G401 (cell line): ENCODE measurements around the gene TMTC4. TPM values are rescaled to one million over a fixed set of nuclear protein-coding genes. Genes with fewer than 3 reads are reported as not detected.
"Not testable (repeated sequence)": the region's sequence is repeated elsewhere in the genome, so short reads cannot be mapped to it uniquely, and the experiment has no call there.

Experiments
- DNase-seq: peaks from one replicate; pipeline ENCODE4 v3.0.0-alpha.2; 2015; ENCODE audit warnings: low spot score
- in situ Hi-C: cut with HindIII; loops from 2 replicates; pipeline ENCODE4 v1.10.0; 2016; ENCODE audit warnings: low sequenced_read_pairs, mixed read lengths
- total RNA-seq: library from RNA; depleted of rRNA; stranded (reverse); fragments of >200 nt; shearing (Covaris generic); gene quantifications from 2 replicates; pipeline ENCODE4 v1.2.3, GENCODE V29; 2014

Gene TMTC4
- total RNA-seq, 1 experiment from 2014 or later, result 49.1 TPM

DNA sequence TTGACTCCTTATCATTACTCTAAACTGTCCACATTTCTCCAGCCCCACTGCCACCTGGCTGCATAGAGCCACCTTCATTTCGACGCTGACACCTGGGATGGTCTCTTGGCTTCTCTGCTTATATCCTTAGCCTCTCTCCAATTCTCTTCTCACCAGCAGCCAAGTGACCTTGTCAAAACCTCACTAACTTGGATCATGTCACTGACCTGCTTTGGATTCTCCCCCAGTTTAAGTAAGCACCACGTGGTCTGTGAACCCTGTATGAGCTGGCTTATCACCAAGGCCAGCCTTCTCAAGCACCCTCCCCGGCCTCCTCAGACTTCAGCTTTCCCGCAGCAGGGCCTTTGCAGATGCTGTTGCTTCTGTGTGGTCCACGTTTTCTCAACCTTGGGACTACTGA, 73.7 kb downstream of the TMTC4 start:
- in situ Hi-C loops, result no loop called here
- no peak for DNase-seq

GRCh38 chr13:100600461-100600860, 74.1 kb downstream of the TMTC4 start:
- DNase-seq, result no peak

GRCh38 chr13:100597253-100597652, 77.3 kb downstream of the TMTC4 start:
- DNase-seq, result peak; percentile 56
- in situ Hi-C loops, result no loop called here

More at GRCh38 chr13:100600461-100600860, 74.1 kb downstream of the TMTC4 start:
- in situ Hi-C loops, result no loop called here

GRCh38 chr13:100596516-100596915, 78.1 kb downstream of the TMTC4 start:
- DNase-seq, result no peak
- in situ Hi-C loops, result no loop called here

DNA sequence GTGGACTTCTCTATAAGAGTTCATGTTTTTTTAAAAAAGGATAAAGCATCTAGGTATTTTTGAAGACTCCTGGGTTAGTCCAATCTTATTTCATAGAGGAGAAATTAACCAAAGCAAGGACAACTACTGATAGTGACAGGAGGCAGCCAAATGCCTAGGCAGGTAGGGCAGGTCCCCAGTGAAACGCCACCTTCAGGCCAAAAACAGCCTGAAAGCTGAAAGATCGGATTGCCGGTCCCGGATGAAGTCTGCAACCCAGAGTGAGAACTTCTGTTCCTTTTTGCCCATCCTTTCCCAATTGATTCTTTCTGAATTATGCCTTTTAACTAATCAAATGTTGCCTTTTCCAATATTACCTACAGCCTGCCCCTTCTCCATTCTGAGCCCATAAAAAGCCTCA, 79.9 kb downstream of the TMTC4 start:
- in situ Hi-C loops, result no loop called here
- DNase-seq, result no peak

DNA sequence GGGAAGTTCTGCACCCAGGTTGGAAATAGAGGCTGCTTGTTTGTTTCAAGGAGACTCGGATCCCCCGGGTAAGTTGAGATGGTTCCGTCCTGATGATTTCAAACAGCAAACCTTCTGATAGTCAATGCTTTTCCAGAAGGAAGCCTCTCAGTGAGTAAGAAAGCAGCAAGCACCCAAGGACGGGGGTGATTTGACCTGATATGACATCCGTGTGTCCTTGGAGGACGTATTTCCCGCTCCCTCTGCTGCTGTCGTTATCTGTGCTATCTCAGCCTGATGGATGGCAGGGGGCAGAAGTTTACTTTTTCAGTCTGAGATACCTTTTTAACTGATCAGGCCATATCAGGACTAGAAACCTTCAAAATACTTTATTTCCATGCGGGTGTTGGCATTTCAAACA, 80.3 kb downstream of the TMTC4 start:
- DNase-seq, result no peak
- in situ Hi-C loops, result no loop called here

DNA sequence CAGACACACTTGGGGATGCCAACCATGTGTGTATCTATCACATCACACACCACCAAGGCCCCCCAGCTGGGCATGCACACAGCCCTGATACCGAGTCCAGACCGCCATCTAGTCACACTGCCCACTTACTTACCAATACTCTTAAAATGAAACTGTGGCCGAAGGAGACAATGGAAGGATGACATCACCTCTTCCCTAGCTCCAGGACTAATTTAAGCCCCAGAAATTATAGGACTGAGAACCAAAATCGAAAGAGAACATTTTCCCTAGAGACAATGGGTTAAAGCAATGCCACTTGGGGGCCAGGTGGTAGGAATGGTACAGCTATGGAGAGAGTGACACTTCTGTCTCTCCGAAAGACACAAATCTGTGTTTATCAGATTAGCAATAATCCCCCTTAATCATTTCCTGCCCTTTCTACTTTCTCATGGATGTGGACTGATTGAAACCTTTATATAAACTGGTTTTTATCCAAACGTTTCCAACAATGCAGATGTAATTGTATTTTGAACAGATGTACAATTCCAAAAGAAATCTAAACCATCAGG, 85.3 kb downstream of the TMTC4 start:
- in situ Hi-C loops, result no loop called here
- DNase-seq, result no peak

- in situ Hi-C loops, result no loop called here
- peak; percentile 54 for DNase-seq
Measured at GRCh38 chr13:100588331-100589177, 86.0 kb downstream of the TMTC4 start, which contains the start of gene GGACT. Gene GGACT (minus strand): TSS chr13:100588789. CDS start chr13:100532591, 56,198 bp downstream.

DNA sequence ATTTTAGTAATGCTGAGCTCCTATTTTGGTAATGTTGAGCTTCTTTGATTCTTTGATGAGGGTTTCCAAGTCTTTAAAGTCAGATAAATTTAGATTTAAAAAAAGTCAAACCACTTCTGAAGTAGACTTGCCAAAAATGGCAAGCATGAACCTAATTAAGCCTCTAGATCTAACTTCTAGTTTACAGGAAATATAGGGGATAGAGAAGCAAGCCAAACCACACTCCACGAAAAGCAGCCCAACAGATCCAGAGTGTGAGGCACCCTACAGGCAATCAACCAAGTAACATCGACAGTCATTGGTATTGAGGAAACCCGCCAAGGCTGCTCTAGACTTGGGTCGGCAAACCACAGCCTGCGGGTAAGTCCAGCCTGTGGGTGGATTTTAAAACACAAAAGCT, 89.7 kb downstream of the TMTC4 start:
- in situ Hi-C loops, result no loop called here
- no peak for DNase-seq

GRCh38 chr13:100581504-100581903, 93.1 kb downstream of the TMTC4 start:
- in situ Hi-C loops, result no loop called here
- DNase-seq, result no peak

- in situ Hi-C loops, result no loop called here
- no peak for DNase-seq
Measured at GRCh38 chr13:100581030-100581429, 93.6 kb downstream of the TMTC4 start.

DNA sequence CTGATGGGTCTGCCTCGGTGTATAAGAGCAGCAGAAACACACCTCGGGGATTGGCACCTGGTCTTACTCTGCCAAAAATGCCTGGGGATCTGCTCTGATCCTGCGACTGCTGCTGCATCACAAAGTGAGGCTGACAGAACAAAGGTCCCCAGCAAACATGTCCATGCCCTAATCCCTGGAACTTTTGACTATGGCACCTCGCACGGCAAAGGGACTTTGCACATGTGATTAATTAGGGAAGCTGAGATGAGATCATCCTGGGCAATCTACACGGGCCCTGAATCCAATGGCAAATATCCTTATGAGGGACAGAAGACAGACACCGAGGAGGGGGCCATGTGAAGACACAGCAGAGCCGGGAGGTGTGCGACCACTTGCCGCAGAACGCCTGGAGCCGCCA, 94.5 kb downstream of the TMTC4 start:
- no peak for DNase-seq
- in situ Hi-C loops, result no loop called here

DNA sequence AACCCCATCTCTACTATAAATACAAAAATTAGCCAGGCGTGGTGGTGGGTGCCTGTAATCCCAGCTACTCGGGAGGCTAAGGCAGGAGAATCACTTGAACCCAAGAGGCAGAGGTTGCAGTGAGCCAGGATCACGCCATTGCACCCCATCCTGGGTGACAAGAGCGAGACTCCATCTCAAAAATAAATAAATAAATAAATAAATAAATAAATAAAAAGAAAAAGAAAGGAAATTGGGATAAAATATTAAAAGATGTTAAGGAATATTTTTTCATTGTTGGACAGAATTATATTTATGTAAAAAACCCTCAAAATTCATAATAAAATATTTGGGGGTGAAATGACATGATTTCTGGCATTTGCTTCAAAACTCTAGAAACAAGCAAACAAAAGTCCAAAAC, 97.4 kb downstream of the TMTC4 start:
- in situ Hi-C loops, DNase-seq: not testable (repeated sequence)

DNA sequence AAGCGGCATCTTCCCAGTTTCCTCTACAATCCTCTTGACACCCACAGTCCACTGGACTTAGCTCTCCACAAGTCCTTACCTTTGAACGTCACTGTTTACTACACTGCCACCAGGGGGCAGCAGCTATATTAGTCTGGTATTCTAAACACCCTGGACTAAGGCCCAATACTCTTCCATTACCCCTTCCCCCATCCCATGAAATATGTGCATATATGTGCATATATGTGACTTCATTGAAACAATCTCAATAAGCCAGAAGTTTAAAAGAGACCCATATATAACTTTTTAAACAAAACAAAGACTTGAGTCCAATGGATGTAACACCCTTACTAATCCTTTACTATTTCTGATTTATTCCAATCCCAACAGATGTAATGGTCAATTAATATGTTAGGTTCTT, 101.5 kb downstream of the TMTC4 start:
- peak; percentile 69 for DNase-seq
- in situ Hi-C loops, result no loop called here

DNA sequence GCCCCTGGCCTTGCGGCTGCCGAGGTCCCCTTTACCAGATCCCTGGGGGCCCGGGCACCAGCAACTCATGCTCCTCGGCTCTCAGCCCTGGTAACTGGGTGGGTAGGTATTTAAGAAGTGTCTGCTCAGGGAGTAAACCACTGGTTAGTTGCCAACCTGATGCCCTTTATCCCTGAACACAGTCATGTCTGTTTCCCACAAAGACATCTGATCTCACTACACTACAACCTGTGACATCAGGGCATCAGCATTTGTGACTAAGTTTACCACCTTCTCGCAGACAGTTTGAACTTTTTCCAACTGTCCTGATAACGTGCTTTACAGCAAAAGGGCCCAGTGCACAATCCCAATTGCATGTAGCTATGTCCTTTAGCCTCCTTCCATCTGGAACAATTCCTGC, 108.1 kb downstream of the TMTC4 start:
- DNase-seq, result no peak
- in situ Hi-C loops, result no loop called here

DNA sequence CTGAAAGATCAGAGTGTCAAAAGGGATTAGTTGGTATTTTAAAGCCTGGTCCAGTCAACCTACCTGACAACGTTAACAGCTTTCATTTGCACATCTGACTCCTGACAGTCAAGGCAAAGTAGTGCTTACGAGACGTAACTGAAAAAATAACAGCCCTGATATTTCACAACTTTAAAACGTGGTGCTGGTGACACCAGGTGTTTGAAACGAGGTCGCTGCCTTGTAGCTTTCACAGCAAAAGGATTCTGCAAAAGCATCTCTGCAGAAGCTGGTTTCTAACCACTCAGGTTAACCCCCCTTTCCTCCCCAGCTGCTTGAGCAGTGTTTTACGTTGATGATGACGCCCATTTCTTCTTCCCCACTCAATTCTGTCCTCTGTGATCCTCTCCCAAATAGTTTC, 109.3 kb downstream of the TMTC4 start:
- DNase-seq, result no peak
- in situ Hi-C loops, result no loop called here

DNA sequence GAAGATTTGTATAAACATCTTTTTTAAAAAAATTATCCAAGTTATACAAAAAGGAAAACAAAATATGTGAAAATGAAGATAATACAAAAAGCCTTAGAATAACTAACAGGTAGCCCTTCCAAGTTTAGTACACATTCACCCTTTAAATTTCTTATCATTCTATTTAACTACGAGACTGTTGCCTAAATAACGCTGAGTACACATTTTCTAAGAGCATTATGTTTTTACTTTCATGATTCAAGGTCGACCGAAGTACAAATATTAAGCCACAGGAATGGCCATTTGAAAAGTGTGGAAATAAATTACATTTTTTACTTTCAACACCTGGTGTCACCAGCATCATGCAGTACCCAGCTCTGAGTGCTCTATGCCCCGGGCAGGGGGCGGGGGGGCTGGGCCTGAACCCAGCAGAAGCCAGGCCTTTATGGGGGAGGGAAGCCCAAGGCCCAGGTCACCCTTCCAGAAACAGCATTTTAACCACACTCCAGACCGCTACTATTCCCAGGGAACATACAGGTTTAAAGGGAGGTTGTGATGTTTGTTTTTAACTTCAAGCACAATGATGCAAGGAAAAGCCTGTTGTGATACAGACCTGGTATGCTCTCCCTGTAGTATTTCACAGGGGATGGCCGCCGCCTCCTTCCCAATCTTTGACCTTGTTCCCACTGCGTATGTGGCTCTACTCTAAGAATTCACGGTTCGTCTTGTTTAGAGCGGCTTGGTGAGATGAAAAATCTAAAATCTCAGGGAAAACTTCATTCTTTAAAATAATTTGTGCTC, 110.0 kb downstream of the TMTC4 start:
- in situ Hi-C loops, result no loop called here
- no peak for DNase-seq

- no peak for DNase-seq
Measured at GRCh38 chr13:100563779-100564178, 110.8 kb downstream of the TMTC4 start.

GRCh38 chr13:100561599-100562204, 112.9 kb downstream of the TMTC4 start:
- in situ Hi-C loops, result no loop called here

More at GRCh38 chr13:100563779-100564178, 110.8 kb downstream of the TMTC4 start:
- in situ Hi-C loops, result no loop called here

DNA sequence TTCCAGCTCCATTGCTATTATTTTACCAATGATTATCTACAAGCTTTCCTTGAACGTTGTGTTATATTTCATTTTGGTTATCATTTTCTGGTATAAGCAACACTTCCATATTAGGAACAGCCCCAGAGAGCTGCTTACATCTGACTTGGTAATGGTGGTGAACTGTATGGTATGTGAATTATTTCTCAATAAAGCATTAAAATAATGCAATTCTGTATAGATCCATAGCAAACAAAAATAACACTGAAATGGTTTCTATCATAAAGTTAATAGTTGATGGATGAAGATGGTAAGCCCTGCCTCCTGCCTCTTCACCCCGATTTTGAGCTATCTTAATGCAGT, 113.5 kb downstream of the TMTC4 start:
- no peak for DNase-seq
- in situ Hi-C loops, result no loop called here

More at GRCh38 chr13:100561599-100562204, 112.9 kb downstream of the TMTC4 start:
- no peak for DNase-seq
